GM23248 (cell line): Measurements from ENCODE around the gene TDRD7. TPM values are rescaled to one million over a fixed set of nuclear protein-coding genes. Genes with fewer than 3 reads are reported as not detected.

Experiments used
- DNase-seq: peaks from one replicate; pipeline ENCODE4 v3.0.0-alpha.2; 2015
- H2AFZ ChIP-seq: fragments of 200-600 bp; sonication (generic); 2 replicates; pipeline ENCODE4 v1.6.1; 2016; ENCODE audit warnings: antibody characterized with exemption
- H3F3A ChIP-seq: fragments of 200-600 bp; sonication (generic); 2 replicates; pipeline ENCODE4 v1.6.1; 2016; ENCODE audit warnings: mild to moderate bottlenecking, antibody characterized with exemption, mixed run types; ENCODE audit not compliant: insufficient read depth
- H3K27ac ChIP-seq: fragments of 200-600 bp; sonication (generic); 2 replicates; pipeline ENCODE4 v1.5.1; 2016; ENCODE audit warnings: mild to moderate bottlenecking
- H3K27me3 ChIP-seq: fragments of 200-600 bp; sonication (generic); replicated peaks from 2 replicates; pipeline ENCODE4 v1.6.1; 2016; ENCODE audit warnings: mild to moderate bottlenecking; ENCODE audit not compliant: insufficient read depth
- H3K36me3 ChIP-seq: fragments of 200-600 bp; sonication (generic); 2 replicates; pipeline ENCODE4 v1.6.1; 2016; ENCODE audit warnings: low read depth, mild to moderate bottlenecking
- H3K4me1 ChIP-seq: fragments of 200-600 bp; sonication (generic); 2 replicates; pipeline ENCODE4 v1.6.1; 2016; ENCODE audit warnings: mild to moderate bottlenecking; ENCODE audit not compliant: insufficient read depth
- H3K4me2 ChIP-seq: fragments of 200-600 bp; sonication (generic); one replicate; pipeline ENCODE4 v1.6.1; 2016; ENCODE audit warnings: mild to moderate bottlenecking; ENCODE audit not compliant: unreplicated experiment
- H3K4me3 ChIP-seq: fragments of 200-600 bp; sonication (generic); 2 replicates; pipeline ENCODE4 v1.5.1; 2016; ENCODE audit warnings: mild to moderate bottlenecking
- H3K79me2 ChIP-seq: fragments of 200-600 bp; sonication (generic); 2 replicates; pipeline ENCODE4 v1.6.1; 2016; ENCODE audit warnings: mild to moderate bottlenecking; ENCODE audit not compliant: insufficient read depth
- H3K9ac ChIP-seq: fragments of 200-600 bp; sonication (generic); 2 replicates; pipeline ENCODE4 v1.6.1; 2016; ENCODE audit warnings: mild to moderate bottlenecking
- H3K9me2 ChIP-seq: fragments of 200-600 bp; sonication (generic); 2 replicates; pipeline ENCODE4 v1.6.1; 2016; ENCODE audit warnings: mixed run types, mild to moderate bottlenecking, moderate library complexity; ENCODE audit not compliant: insufficient read depth
- H3K9me3 ChIP-seq: fragments of 200-600 bp; sonication (generic); one replicate; pipeline ENCODE4 v1.6.1; 2017; ENCODE audit warnings: low read depth
- H4K20me1 ChIP-seq: fragments of 200-600 bp; sonication (generic); 2 replicates; pipeline ENCODE4 v1.6.0; 2016; ENCODE audit not compliant: insufficient read depth
- EZH2 ChIP-seq: fragments of 200-600 bp; sonication (generic); IDR thresholded peaks from 2 replicates; pipeline ENCODE4 v1.6.1; 2018; ENCODE audit warnings: antibody characterized with exemption, mild to moderate bottlenecking; ENCODE audit not compliant: insufficient read depth, poor library complexity, severe bottlenecking
- EZH2phosphoT487 ChIP-seq: fragments of 200-600 bp; sonication (generic); IDR thresholded peaks from 2 replicates; pipeline ENCODE4 v1.6.1; 2018; ENCODE audit warnings: antibody characterized with exemption, moderate library complexity, mild to moderate bottlenecking, low read depth; ENCODE audit not compliant: insufficient read depth
- WGBS, 2 experiments: methylation state at CpG; one replicate each; pipeline ENCODE4 v1.1.6; 2015 to 2017; ENCODE audit warnings: low lambda C conversion rate in 2 of 2, low coverage in 1 of 2; ENCODE audit errors: missing lambda C conversion rate in 2 of 2; 5-methylcytosine and 5-hydroxymethylcytosine counted together
- in situ Hi-C: fragments of 300-500 bp; cut with MboI; formaldehyde crosslinking; loops from 2 replicates; pipeline ENCODE4 v1.15.0; 2020
- polyA plus RNA-seq: library from polyadenylated mRNA; unstranded; fragments of >200 nt; fragmentation: Nextera tagmentation; extraction: Ambion mirVana; gene quantifications from 2 replicates; pipeline ENCODE4 v1.2.1, GENCODE V29; 2016
- total RNA-seq: library from RNA; depleted of rRNA; stranded (reverse); fragments of >200 nt; shearing (Covaris generic); gene quantifications from 2 replicates; pipeline ENCODE4 v1.2.3, GENCODE V29; 2014

Gene TDRD7
- total and polyA plus RNA-seq, 2 experiments from 2014 or later: 4.9 to 6.6 TPM

GRCh38 chr9:97437051-97437600 lies 25.2 kb downstream of the TDRD7 start:
- no peak overlapping the region for H2AFZ ChIP-seq
- no peaks in the 10 kb centered on the region for H3K4me1 ChIP-seq
- no peak for DNase-seq
- no peak overlapping the region for H3K9ac ChIP-seq
- no peaks in the 10 kb centered on the region for H3F3A ChIP-seq
- TF ChIP-seq EZH2phosphoT487 (no peak), EZH2 (no peak)
- no peaks in the 10 kb centered on the region for H4K20me1 ChIP-seq
- no peaks in the 10 kb centered on the region for H3K79me2 ChIP-seq
- H3K4me2 ChIP-seq: no peak overlapping the region
- in situ Hi-C loops: loop anchor here (10.0 kb wide), 1 partner anchor 62 kb away; no protein-coding TSS in a partner anchor
- no peak overlapping the region for H3K4me3 ChIP-seq
- WGBS, 2 experiments: 97 to 100% methylated on average over 1 of the region's 1 CpG
- H3K27me3 ChIP-seq: no peaks in the 10 kb centered on the region
- H3K9me3 ChIP-seq: no peaks in the 10 kb centered on the region
- H3K9me2 ChIP-seq: no peaks in the 10 kb centered on the region
- H3K36me3 ChIP-seq: no peaks in the 10 kb centered on the region
- H3K27ac ChIP-seq: no peak overlapping the region

GRCh38 chr9:97438257-97438656 lies 26.4 kb downstream of the TDRD7 start:
- Histone ChIP-seq H3K4me1 (no peaks in the 10 kb centered on the region), H3K27me3 (no peaks in the 10 kb centered on the region), H3F3A (no peaks in the 10 kb centered on the region), H3K36me3 (no peaks in the 10 kb centered on the region), H2AFZ (no peak overlapping the region), H3K27ac (no peak overlapping the region), H3K4me2 (no peak overlapping the region), H3K4me3 (no peak overlapping the region), H3K9me2 (no peaks in the 10 kb centered on the region), H4K20me1 (no peaks in the 10 kb centered on the region), H3K79me2 (no peaks in the 10 kb centered on the region), H3K9me3 (no peaks in the 10 kb centered on the region), H3K9ac (no peak overlapping the region)
- 92 to 95% methylated on average over 2 of the region's 2 CpGs for WGBS, 2 experiments
- no peak for TF ChIP-seq EZH2phosphoT487
- no peak for TF ChIP-seq EZH2
- no peak for DNase-seq
- in situ Hi-C loops: loop anchor here (10.0 kb wide), 1 partner anchor 63 kb away; no protein-coding TSS in a partner anchor

GRCh38 chr9:97438666-97439065 lies 26.8 kb downstream of the TDRD7 start:
- in situ Hi-C loops: loop anchor here (10.0 kb wide), 1 partner anchor 64 kb away; no protein-coding TSS in a partner anchor

GRCh38 chr9:97440160-97440559 lies 28.3 kb downstream of the TDRD7 start:
- in situ Hi-C loops: no loop called here
- Histone ChIP-seq H3K4me2 (no peak overlapping the region), H3K9me2 (no peaks in the 10 kb centered on the region), H3K36me3 (no peaks in the 10 kb centered on the region), H3K9ac (no peak overlapping the region), H2AFZ (no peak overlapping the region), H3K4me1 (no peaks in the 10 kb centered on the region), H3F3A (no peaks in the 10 kb centered on the region), H3K27me3 (no peaks in the 10 kb centered on the region), H3K27ac (no peak overlapping the region), H4K20me1 (no peaks in the 10 kb centered on the region), H3K79me2 (no peaks in the 10 kb centered on the region), H3K4me3 (no peak overlapping the region), H3K9me3 (no peaks in the 10 kb centered on the region)
- no peak for DNase-seq
- whole genome bisulfite sequencing, 2 experiments: 79 to 93% methylated on average over 1 of the region's 1 CpG
- TF ChIP-seq EZH2: no peak
- no peak for TF ChIP-seq EZH2phosphoT487

More at GRCh38 chr9:97438666-97439065, 26.8 kb downstream of the TDRD7 start:
- no peaks in the 10 kb centered on the region for H3K36me3 ChIP-seq
- no peak overlapping the region for H3K4me2 ChIP-seq
- H3K27ac ChIP-seq: no peak overlapping the region
- H3K9me2 ChIP-seq: no peaks in the 10 kb centered on the region
- no peaks in the 10 kb centered on the region for H3K79me2 ChIP-seq
- H3K9me3 ChIP-seq: no peaks in the 10 kb centered on the region
- no peak overlapping the region for H3K9ac ChIP-seq
- no peak overlapping the region for H2AFZ ChIP-seq
- TF ChIP-seq EZH2phosphoT487: no peak
- TF ChIP-seq EZH2: no peak
- no peaks in the 10 kb centered on the region for H3F3A ChIP-seq
- H4K20me1 ChIP-seq: no peaks in the 10 kb centered on the region
- no peaks in the 10 kb centered on the region for H3K4me1 ChIP-seq
- DNase-seq: peak; percentile 6
- no peak overlapping the region for H3K4me3 ChIP-seq
- no peaks in the 10 kb centered on the region for H3K27me3 ChIP-seq

DNA sequence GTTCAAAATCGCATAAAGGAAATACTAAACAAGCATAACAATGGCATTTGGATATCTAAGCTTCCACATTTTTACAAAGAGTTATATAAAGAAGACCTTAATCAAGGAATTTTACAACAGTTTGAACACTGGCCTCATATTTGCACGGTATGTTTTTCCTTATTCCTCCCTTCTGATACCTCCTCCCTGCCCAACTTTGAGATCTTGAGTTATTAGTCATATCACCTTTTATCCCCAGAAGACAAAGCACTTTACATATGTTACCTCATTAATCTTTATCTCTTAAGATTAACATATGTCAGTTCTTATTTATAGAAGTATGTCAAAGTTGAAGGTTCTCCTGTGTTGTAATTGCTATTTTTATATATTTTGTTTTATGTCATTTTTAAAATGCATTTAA lies 29.8 kb downstream of the TDRD7 start:
- no peaks in the 10 kb centered on the region for H3K79me2 ChIP-seq
- in situ Hi-C loops: no loop called here
- H3K4me3 ChIP-seq: no peak overlapping the region
- no peak for DNase-seq
- WGBS, 2 experiments: 88 to 100% methylated on average over 2 of the region's 2 CpGs
- no peak overlapping the region for H2AFZ ChIP-seq
- H3K36me3 ChIP-seq: no peaks in the 10 kb centered on the region
- H3K27ac ChIP-seq: no peak overlapping the region
- TF ChIP-seq EZH2phosphoT487: no peak
- no peak for TF ChIP-seq EZH2
- no peaks in the 10 kb centered on the region for H3F3A ChIP-seq
- no peaks in the 10 kb centered on the region for H3K27me3 ChIP-seq
- no peaks in the 10 kb centered on the region for H4K20me1 ChIP-seq
- H3K4me2 ChIP-seq: no peak overlapping the region
- H3K9ac ChIP-seq: no peak overlapping the region
- H3K9me2 ChIP-seq: no peaks in the 10 kb centered on the region
- no peaks in the 10 kb centered on the region for H3K4me1 ChIP-seq
- H3K9me3 ChIP-seq: no peaks in the 10 kb centered on the region
